Stimulated activated CD8-positive, alpha-beta memory T cell treated with anti-CD3 and anti-CD28 coated beads, Interleukin-4, amount 100 ng/mL, for 1 hour (primary cell): ENCODE results near the gene ZNF573.
"Not testable (repeated sequence)": the region's sequence is repeated elsewhere in the genome, so short reads cannot be mapped to it uniquely, and the experiment has no call there.

Experiments
- DNase-seq, 2 donors: peaks; one replicate each; pipeline ENCODE4 v3.0.0-alpha.2; 2020; ENCODE audit warnings: low read depth in 2 of 2, low spot score in 1 of 2

Gene ZNF573

DNA sequence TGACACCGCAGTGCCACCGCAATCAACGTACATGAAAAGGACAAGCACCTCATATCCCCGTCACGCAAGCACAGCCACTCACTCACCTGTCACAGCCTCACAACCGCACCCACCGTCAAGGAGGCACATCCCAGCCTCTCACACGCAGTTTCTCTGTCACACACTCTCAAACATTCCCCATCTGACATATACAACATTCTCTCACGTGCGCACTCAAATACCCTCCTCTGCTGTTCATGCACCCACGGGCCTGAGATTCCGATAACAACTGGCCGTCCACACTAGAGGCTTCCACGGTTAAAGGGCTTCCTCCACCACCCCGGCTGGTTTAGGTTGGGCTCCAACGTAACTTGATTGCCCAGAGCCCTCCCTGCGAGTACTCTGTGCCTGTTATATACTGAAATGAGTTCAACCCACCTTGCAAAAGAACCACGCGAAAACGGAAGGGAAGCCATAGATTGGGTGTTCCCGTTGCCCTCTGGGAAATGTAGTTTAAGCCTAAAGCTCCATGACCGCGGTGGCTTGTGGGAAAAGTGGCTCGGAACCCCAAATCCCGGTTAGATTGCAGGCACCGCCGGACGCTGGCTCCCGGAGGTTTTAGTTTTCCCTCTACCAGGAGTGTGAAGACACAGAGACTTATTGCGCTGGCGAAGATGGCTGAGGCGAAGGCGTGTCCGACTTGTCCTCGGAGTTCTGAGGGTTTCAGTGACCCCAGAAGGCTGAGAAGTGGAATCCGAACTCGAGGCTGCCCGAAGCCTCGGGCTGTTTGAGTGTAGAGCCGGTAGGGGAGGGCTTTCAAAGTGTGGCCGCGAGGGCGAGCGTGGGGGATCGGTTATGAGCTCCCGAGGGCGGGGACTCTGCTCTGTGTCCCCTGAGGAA, at the start of gene ZNF573:
TSS of gene ZNF573 (minus strand) at position 460 of the 879 bp plus-strand sequence. CDS start 5,857 bp downstream, outside the sequence.
- peak; percentile 55 to 58 for DNase-seq

GRCh38 chr19:37817180-37817981, 38.0 kb upstream of the ZNF573 start:
- DNase-seq = peak in 1 of 2 donors; percentile 1

GRCh38 chr19:37815611-37816010, 36.2 kb upstream of the ZNF573 start:
- not testable (repeated sequence) for DNase-seq

DNA sequence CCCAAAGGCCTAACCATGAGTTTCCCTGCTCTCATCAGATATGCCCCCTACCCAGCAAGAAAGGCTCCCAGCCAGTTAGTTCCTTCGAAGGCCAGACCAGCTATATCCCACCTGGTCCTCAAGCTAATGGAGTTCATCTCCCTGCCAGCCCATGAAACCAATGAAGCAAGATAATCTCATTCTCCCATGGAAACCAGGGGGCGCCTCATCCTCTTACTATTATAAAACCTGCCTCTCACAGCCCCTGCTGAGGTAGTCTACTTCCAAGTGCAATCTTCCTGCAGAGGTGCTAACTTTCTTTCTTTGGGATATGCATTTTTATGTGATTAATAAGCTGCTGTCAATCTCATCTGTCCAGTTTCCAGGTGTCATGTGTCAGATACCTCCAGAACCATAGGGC, 34.0 kb upstream of the ZNF573 start:
- no peak for DNase-seq

GRCh38 chr19:37809366-37809765, 30.0 kb upstream of the ZNF573 start:
- no peak for DNase-seq

GRCh38 chr19:37803249-37803840, 24.0 kb upstream of the ZNF573 start:
- no peak for DNase-seq

DNA sequence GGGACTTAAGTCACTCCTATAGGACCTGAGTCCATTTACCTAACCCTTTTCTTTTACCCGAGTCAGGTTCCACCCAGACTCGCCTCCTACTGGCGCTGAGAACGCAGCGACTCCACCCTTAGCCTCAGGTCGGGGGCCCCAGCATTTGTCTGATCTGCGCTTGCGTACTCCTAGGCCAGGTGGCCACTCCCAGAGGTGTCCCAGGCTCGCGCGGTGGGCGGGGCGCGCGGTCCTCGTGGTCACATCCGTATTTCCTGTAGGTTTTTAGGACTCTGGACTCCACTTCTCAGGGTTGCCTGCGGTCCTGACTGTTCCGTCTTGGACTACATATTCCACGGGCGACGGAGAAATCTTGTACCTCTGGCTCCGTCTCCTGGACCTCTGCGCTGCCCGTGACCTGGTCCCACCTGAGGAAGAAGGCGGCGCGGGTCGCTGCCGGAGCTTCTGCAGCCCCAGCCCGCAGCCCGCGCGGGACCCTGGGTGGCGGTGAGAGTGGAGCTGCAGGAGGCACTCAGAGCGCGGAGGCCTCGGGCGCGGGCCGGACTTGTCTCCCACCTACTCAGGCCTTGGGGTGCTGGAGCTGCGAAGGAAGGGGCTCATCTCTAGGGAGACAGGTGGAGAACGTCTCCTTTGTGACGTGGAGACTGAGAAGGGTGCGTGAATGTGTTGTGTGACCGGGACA, 11.0 kb upstream of the ZNF573 start:
- DNase-seq = no peak

- no peak for DNase-seq
Measured at GRCh38 chr19:37778613-37779126, 716 bp downstream of the ZNF573 start.

DNA sequence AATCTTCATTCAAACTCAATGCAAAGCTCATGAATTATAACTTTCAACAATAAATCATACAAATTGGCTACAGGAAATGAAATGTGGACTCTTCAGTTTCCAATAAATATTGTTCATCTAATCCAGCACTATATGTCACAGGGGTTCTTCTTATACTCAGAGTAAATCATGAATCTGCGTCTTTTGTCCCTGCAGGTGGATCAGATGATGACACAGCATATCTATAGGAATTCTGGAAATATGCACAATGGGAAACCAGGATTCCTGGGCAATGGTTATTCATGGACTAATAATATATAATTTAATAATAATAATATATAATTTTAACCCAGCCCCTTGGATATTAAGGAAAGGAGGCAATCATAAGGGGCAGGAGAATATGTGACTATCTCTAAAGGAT, 8.4 kb downstream of the ZNF573 start:
- DNase-seq = no peak

DNA sequence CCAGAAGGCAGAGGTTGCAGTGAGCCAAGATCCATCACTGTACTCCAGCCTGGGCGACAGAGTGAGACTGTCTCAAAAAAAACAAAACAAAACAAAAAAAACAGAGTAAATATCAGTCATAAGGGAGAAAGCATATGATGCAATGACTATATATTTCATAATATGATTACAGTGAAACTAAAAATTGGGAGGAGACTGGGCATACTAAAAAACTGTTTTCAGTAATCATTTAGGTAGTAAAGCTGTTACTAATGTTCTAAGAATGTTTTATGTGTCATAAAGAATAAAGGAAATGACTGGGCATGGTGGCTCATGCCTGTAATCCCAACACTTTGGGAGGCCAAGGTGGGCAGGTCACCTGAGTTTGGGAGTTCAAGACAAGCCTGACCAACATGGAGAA, 15.9 kb downstream of the ZNF573 start:
- no peak for DNase-seq

DNA sequence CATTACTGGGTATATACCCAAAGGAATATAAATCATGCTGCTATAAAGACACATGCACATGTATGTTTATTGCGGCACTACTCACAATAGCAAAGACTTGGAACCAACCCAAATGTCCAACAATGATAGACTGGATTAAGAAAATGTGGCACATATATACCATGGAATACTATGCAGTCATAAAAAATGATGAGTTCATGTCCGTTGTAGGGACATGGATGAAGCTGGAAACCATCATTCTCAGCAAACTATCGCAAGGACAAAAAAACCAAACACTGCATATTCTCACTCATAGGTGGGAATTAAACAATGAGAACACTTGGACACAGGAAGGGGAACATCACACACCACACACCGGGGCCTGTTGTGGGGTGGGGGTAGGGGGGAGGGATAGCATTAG, 21.7 kb downstream of the ZNF573 start:
- not testable (repeated sequence) for DNase-seq

- DNase-seq = no peak
Measured at GRCh38 chr19:37738371-37738770, 41.0 kb downstream of the ZNF573 start.

- DNase-seq = no peak
Measured at GRCh38 chr19:37725181-37725580, 54.2 kb downstream of the ZNF573 start.

- no peak for DNase-seq
Measured at GRCh38 chr19:37719927-37720265, 59.5 kb downstream of the ZNF573 start.

- DNase-seq = peak; percentile 43 to 72
Measured at GRCh38 chr19:37719111-37719926, 60.1 kb downstream of the ZNF573 start, which contains the start of gene ZNF607. TSS of gene ZNF607 (minus strand) at chr19:37719761. CDS start at chr19:37711618, 8,143 bp downstream.

- no peak for DNase-seq
Measured at GRCh38 chr19:37718304-37718703, 61.1 kb downstream of the ZNF573 start.

DNA sequence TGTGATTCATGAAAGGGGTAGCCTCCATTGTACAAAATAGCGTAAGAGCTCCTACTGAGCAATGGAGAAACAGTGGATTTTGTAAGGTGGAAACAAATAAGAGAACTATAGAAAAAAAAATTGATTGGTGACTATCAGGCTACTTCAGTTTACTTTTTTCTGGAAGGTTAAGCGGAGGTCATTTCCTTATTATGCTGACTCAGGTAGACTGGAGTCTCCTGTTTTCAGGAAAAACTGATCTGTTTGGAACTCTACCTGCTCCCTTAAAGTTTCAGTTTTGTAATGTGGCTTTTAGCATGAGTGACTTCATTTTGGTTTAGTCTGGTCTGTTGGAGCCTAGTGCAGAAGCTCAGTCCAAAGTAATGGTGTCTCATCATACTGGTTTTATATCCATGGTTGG, 63.2 kb downstream of the ZNF573 start:
- DNase-seq = no peak

DNA sequence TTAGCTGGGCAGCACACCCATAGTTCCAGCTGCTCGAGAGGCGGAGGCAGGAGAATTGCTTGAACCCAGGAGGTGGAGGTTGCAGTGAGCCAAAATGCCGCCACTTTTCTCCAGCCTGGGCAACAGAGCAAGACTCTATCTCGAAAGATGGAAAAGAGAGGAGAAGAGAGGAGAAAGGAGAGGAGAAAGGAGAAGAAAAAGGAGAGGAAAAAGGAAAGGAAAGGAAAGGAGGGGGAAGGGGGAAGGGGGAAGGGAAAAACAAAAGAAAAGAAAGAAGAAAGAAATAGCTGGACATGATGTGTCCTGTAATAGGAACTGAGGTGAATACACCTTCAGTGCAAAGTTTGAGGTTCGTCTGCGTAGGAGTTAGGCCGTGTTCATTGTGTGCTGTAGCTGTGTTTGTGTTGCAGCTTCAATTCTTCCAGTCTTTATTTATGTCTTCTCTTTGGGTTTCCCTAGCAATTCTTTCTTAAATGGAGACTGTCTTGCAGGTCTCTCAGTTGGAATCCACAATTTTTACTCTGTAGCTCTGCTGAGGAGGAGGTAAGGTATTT, 73.3 kb downstream of the ZNF573 start:
- no peak for DNase-seq

- DNase-seq = no peak
Measured at GRCh38 chr19:37699057-37699456, 80.3 kb downstream of the ZNF573 start.

- no peak for DNase-seq
Measured at GRCh38 chr19:37698216-37698615, 81.2 kb downstream of the ZNF573 start.
